ENCODE results near the gene CYP17A1.

DNA sequence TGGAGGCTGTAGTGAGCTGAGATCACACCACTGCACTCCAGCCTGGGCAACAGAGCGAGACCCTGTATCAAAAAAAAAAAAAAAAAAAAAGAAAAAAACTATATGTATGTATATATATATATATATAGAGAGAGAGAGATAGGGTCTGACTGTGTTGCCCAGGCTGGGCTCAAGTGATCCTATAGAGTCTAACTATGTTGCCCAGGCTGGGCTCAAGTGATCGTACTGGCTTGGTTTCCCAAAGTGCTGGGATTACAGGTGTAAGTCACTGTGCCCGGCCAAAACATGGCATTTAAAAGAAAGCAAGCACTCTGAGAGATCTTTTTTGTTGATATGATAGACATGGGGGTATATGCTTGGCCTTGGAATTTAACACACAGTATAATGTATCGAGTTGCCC is 20.0 kb downstream of the CYP17A1 start:
- TF ChIP-seq, protein P1, sequence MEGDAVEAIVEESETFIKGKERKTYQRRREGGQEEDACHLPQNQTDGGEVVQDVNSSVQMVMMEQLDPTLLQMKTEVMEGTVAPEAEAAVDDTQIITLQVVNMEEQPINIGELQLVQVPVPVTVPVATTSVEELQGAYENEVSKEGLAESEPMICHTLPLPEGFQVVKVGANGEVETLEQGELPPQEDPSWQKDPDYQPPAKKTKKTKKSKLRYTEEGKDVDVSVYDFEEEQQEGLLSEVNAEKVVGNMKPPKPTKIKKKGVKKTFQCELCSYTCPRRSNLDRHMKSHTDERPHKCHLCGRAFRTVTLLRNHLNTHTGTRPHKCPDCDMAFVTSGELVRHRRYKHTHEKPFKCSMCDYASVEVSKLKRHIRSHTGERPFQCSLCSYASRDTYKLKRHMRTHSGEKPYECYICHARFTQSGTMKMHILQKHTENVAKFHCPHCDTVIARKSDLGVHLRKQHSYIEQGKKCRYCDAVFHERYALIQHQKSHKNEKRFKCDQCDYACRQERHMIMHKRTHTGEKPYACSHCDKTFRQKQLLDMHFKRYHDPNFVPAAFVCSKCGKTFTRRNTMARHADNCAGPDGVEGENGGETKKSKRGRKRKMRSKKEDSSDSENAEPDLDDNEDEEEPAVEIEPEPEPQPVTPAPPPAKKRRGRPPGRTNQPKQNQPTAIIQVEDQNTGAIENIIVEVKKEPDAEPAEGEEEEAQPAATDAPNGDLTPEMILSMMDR (IDR thresholded peaks at IDR 0.05): no peak
- no peak for TF ChIP-seq POLR2A (IDR thresholded peaks at IDR 0.05)
